B cell (primary cell): ENCODE data around the gene ZNF541.
"Not testable (repeated sequence)": the region's sequence is repeated elsewhere in the genome, so short reads cannot be mapped to it uniquely, and the experiment has no call there.

Source experiments
- EZH2 ChIP-seq: IDR thresholded peaks from 2 replicates; pipeline ENCODE4 v1.6.1; 2012; ENCODE audit warnings: borderline replicate concordance, low read depth, mild to moderate bottlenecking, moderate library complexity, low read length; ENCODE audit not compliant: insufficient read depth, poor library complexity, severe bottlenecking
- TF ChIP-seq, protein P1 (sequence below): fragments of 200-600 bp; IDR thresholded peaks from one replicate; pipeline ENCODE4 v1.8.0; 2022; ENCODE audit warnings: antibody characterized with exemption, mild to moderate bottlenecking

GRCh38 chr19:47599671-47600245, 26.8 kb upstream of the ZNF541 start:
- TF ChIP-seq, protein P1, sequence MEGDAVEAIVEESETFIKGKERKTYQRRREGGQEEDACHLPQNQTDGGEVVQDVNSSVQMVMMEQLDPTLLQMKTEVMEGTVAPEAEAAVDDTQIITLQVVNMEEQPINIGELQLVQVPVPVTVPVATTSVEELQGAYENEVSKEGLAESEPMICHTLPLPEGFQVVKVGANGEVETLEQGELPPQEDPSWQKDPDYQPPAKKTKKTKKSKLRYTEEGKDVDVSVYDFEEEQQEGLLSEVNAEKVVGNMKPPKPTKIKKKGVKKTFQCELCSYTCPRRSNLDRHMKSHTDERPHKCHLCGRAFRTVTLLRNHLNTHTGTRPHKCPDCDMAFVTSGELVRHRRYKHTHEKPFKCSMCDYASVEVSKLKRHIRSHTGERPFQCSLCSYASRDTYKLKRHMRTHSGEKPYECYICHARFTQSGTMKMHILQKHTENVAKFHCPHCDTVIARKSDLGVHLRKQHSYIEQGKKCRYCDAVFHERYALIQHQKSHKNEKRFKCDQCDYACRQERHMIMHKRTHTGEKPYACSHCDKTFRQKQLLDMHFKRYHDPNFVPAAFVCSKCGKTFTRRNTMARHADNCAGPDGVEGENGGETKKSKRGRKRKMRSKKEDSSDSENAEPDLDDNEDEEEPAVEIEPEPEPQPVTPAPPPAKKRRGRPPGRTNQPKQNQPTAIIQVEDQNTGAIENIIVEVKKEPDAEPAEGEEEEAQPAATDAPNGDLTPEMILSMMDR = not testable (repeated sequence)
- TF ChIP-seq EZH2 = not testable (repeated sequence)
